CMK (cell line): Measurements from ENCODE around the gene SRGAP3.

ENCODE experiments used
- DNase-seq: peaks from one replicate; pipeline ENCODE4 v3.0.0-alpha.2; 2010; ENCODE audit warnings: low read depth

Gene SRGAP3

GRCh38 chr3:9043063-9043462 lies 206.4 kb downstream of the SRGAP3 start:
- no peak for DNase-seq

GRCh38 chr3:9041626-9042025 lies 207.8 kb downstream of the SRGAP3 start:
- no peak for DNase-seq

DNA sequence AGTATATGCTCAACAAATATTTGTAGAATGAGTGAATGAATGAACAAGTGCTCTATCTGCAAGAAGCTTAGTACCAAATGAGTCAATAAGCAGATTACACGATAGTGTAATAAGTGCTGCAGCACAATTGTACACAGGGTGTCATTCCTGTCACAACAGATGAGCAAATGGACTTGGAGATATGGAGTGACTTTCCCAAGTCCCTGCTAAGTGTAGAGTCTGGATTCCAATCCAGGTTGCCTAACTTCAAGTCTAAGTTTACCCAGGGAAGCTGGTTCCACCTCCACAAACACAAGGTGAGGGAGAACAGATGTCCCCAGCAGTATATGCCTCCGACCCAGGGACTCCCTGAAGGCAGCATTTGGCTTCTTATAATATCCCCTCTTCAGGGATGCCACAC lies 208.4 kb downstream of the SRGAP3 start:
- DNase-seq: no peak

DNA sequence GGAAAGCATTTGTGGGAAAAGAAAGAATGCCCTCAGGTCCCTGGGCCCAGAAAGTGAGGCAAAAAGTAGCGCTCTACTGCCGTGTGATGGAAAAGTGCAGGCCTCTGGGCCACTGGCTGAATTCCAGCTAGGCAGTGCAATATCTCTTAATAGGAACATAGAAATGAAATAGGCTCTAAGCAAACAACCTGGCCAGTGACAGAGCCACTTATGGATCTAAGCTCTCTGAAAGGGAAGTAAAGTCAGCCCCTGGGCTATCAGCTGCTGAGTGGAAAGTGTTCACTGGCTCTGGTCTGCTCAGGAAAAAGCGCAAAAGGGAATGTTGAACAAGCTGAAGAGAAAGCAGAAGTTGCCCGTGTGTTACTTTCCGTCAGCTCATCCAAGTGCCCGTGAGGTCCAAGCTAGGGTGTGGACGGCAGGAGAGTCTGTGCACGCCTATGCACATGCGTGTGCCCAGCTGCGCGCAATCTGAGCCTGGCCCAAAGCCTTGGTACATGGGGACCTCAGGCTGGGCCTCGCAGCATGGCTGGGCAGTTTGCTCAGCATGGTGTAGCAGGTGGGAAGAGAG lies 212.2 kb downstream of the SRGAP3 start:
- DNase-seq: no peak

- DNase-seq: no peak
Observed at GRCh38 chr3:9036404-9037131, 212.9 kb downstream of the SRGAP3 start.

- no peak for DNase-seq
Observed at GRCh38 chr3:9035961-9036360, 213.5 kb downstream of the SRGAP3 start.

GRCh38 chr3:9035473-9035872 lies 214.0 kb downstream of the SRGAP3 start:
- DNase-seq: no peak

GRCh38 chr3:9033867-9034266 lies 215.6 kb downstream of the SRGAP3 start:
- no peak for DNase-seq

GRCh38 chr3:9032231-9032777 lies 217.1 kb downstream of the SRGAP3 start:
- DNase-seq: no peak

GRCh38 chr3:9030034-9030433 lies 219.4 kb downstream of the SRGAP3 start:
- DNase-seq: no peak

DNA sequence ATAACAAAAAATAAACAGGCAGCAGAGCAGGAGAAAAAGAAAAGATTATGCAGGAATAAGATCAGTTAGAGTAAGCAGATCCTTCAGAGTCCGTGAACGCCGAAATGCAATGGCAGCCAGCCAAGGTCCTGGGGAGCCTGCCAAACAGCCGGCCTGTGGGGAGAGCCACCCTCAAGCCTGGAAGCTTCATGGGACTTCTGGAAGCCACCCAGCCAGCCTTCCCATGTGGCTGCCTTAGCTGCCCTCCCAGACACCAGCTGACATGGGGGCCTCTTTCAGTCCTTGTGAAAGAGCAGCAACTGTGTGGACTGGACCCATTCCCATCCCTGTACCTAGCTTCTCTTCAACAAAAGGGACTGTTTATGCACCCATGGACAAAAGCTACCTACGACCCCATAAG lies 221.3 kb downstream of the SRGAP3 start:
- no peak for DNase-seq

- no peak for DNase-seq
Observed at GRCh38 chr3:9026320-9027045, 223.0 kb downstream of the SRGAP3 start.

DNA sequence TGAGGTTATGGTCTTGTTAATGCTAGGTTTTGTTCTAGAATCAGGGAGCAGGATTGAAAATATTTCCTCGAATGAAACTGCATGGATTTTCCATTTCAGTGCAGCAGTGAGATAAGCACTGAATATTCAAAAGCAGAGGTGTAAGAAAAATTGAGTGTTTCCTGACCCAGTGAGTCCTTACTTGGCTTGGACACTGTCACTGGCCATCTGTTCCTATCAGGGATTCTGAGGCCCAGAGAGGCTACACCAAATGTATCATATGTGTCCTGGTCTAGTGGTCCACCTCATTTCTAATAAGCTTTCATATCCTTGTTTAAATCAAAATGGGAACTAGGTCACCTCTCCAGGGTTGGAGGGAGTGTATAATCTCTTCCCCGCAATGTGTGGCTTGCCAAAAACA lies 225.1 kb downstream of the SRGAP3 start:
- no peak for DNase-seq

DNA sequence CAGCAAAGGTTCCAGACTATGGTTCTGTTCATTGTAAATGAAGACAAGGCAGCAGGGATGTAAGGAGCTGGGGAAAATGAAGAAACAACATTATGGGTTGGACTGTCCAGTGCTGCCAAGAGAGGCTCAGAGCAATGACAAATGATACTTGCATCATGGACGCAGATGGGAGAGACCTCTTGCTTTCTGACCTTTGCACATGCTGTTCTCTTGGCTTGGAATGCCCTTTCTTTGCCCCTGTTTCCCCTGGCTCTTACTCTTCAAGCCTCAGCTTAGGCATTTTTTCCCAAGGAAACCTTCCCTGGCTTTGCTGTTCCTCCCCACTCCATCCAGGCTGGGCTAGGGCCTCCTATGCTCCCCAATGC lies 226.2 kb downstream of the SRGAP3 start:
- no peak for DNase-seq

GRCh38 chr3:9022305-9023225 lies 226.9 kb downstream of the SRGAP3 start:
- no peak for DNase-seq

DNA sequence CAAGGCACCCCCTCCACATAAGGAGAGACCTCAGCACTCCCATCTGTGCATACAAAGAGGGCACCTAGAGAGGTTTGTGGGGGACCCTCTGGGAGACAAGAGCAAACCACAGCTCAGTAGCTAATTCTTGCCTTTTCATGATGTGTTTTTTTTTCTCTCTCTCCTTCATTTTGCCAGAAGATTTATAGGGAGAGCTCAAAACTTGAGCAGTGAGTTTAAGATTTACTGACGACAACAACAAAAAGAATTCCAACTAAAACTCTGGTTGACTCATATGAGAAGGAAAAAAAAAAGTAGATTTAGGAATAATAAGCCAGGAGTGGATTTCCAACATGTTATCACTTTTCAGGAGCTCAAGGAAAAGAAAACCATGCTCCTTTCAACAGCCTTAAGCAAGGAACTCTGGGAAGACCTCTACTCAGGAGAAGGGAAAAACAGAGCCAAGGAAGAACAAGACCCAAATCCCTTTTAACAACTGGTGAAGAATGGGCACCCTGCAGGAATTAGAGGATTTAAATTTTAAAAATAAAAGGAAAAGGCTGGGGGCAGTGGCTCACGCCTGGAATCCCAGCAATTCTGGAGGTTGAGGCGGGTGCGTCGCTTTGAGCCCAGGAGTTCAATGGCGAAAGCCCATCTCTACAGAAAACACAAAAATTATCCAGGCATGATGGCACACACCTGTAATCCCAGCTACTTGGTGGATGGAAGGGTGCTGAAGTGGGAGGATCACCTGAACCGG lies 228.0 kb downstream of the SRGAP3 start:
- no peak for DNase-seq

- DNase-seq: no peak
Observed at GRCh38 chr3:9020426-9020825, 229.0 kb downstream of the SRGAP3 start.

- no peak for DNase-seq
Observed at GRCh38 chr3:9019259-9019961, 230.0 kb downstream of the SRGAP3 start.

DNA sequence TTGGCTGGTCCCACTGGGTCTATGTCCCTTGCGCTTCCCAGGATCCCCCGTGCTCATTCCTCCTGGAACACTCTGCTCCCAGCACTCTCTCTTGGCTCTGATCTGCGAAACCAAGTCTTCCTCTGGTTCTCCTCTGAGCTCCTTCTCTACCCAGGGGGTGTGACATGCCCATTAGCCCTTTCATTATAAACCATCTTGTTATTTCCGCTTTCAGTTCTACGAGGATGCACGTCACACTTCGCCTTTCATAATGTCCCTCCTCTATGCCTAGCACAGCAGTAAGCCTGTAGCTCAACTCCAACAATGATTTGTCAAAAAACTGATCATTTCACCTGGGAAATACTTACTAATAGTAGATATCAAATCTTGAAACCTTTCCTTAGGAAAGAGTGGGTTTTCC lies 234.2 kb downstream of the SRGAP3 start:
- DNase-seq: no peak

GRCh38 chr3:9013782-9014563 lies 235.5 kb downstream of the SRGAP3 start:
- no peak for DNase-seq
